Measurements from ENCODE around the gene ERGIC3.
"Not testable (repeated sequence)": the region's sequence is repeated elsewhere in the genome, so short reads cannot be mapped to it uniquely, and the experiment has no call there.

The ERGIC3 gene

DNA sequence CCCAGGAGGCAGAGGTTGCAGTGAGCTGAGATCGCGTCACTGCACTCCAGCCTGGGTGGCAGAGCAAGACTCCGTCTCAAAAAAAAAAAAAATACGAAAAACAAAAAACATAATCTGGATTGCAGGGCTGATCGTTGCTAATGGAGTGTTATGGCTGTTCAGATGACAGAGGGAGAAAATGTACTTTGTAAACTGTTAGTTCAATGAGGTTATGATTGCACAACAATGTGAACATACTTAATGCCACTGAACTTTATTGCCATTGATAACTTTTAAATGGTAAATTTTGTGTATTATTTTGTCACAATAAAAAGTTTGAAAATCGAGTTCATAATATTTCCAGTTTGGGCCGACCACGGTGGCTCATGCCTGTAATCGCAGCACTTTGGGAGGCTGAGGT is 22.9 kb upstream of the ERGIC3 start:
- DNase-seq = no peak

GRCh38 chr20:35523298-35523888 is 18.5 kb upstream of the ERGIC3 start:
- no peak for DNase-seq

DNA sequence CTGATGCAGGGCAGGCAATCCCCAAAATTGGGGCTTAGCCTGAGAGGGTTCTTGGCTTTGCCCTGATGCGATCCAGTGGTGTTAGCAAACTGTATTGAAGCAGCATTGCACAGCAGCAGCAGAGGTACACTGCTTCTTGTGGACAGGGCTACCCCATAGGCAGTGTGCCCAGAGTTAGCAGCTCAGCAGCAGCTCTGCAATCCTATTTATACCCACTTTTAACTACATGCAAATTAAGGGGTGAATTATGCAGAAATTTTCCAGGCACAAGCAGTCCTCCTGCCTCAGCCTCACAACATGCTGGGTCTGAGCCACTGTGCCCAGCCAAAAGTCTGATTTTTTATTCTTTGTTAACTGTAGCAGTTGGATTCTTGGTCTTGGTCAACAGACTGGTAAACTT is 16.2 kb upstream of the ERGIC3 start:
- no peak for DNase-seq

DNA sequence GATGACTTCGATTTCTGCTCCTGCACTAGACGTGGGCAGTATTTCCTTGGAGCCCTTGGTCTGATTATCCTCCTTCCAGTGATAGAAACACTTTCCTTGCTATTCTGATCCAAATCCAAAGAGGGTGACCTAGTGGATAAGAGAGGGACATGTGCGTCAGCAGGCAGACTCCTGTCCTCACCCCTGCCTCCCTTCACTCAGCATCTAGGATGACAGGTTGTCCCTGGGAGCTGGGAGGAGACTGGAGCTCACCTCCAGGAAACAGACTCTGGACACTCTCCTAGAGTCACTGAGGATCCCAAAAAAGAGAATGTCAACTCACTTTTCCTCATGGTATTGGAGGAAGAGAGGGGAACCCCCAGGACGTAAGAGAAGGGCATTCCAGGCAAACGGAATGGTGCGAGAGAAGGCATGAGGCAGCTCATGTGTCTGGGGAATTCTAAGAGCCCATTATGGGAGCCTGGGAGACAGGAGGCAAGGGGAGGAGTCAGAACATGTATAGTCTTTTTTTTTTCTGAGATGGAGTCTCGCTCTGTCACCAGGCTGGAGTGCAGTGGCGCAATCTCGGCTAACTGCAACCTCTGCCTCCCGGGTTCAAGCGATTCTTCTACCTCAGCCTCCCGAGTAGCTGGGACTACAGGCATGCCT is 14.6 kb upstream of the ERGIC3 start:
- DNase-seq = no peak

- DNase-seq = no peak
These were observed 12.3 kb upstream of the ERGIC3 start, which contains the start of gene C20orf173 for GRCh38 chr20:35529552-35529951. TSS of gene C20orf173 (minus strand) at chr20:35529652. CDS start at chr20:35529373, 279 bp downstream.

DNA sequence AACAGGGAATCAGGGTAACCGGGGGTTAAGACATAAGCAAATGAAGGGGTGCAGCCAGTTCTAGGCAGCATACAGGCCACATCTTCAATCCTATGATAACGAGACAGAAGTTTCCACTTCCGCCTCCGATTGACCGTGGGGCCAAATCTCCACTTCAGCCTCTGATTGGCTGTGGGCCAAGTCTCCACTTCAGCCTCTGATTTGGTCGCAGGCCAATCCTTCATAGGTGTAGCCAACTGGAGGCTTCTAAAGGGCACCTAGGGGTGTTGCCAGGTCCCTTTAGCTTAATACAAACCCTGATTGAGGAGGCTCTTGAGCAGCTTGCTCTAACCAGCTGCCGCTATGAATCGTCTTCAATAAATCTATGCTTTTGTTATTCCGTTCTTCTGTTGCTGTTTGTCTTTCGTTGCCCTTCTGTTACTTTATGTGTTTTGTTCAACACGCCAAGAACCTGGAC is 2.1 kb upstream of the ERGIC3 start:
- DNase-seq = peak; percentile 27 to 80

- no peak for DNase-seq
These were observed 628 bp upstream of the ERGIC3 start for GRCh38 chr20:35541118-35541782.

DNA sequence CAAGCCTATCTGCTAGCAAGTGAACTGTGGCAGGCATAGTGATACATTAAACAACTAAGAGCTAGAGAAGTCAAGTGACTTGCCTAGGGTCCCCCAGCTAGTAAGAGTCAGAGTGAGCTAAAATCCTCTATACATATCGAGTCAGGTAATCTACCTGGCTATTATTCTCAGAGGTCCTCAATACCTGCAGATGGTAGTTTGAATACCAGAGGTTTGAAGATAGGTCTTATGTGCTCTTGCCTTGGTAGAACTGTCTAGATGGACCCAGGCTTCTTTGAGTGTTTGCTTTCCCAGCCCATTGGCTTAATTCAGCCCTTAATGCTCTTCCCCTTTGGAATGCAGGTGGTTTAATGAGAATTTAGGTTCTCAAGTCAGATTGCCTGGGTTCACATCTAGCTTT is 1.1 kb downstream of the ERGIC3 start:
- no peak for DNase-seq

DNA sequence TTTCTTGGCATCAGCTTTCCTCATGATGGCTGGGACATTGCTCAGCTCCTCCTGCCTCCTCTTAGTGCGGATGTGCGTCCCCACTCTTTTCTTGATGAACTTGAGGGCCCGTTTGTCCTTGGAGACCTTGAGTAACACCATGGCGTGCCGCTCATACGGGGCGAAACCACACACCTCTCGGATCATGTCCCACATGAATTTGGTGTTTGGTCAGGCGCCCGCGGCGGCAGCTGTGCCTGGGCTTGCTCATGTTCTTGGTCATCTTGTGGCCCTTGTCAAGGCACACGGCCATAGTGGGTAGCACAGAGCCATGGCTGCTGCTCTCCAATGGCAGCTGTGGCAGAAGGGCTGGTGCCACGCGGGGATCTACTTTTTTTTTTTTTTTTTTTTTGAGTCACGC is 2.6 kb downstream of the ERGIC3 start:
- DNase-seq = no peak

- DNase-seq = peak in 1 of 2 experiments; percentile 10
These were observed 3.1 kb downstream of the ERGIC3 start for GRCh38 chr20:35544941-35545340.

GRCh38 chr20:35546127-35546526 is 4.2 kb downstream of the ERGIC3 start:
- no peak for DNase-seq

DNA sequence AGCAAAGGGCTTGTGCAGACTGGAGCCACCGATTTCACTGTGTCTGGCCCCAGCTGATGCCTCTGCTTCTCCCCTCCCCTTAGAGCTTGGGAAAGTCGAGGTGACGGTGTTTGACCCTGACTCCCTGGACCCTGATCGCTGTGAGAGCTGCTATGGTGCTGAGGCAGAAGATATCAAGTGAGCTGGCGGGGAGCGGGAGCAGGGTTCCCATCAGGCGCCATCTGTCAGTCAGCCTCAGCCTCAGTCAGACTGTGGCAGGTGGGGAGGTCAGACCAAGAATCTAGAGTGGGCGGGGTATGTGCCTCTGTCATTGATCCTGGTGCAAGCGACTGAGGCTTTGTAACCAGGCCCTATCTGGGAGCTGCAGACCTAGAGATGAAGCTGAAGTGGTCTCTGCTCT is 5.5 kb downstream of the ERGIC3 start:
- no peak for DNase-seq

- DNase-seq = no peak
These were observed 9.6 kb downstream of the ERGIC3 start for GRCh38 chr20:35551503-35551902.

DNA sequence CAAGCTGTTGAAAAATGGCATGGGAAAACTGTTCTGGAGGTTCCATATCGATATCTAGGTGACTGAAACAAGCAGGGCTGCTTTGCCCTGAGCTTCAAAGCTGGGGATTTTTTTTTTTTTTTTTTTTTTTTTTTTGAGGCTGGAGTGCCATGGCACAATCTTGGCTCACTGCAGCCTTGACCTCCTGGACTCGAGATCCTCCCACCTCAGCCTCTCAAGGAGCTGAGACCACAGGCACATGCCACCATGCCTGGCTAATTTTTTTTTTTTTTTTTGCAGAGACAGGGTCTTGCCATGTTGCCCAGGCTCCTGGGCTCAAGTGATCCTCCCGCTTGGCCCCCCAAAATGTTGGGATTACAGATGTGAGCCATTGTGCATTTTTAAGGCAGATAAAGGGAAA is 11.0 kb downstream of the ERGIC3 start:
- DNase-seq = no peak

DNA sequence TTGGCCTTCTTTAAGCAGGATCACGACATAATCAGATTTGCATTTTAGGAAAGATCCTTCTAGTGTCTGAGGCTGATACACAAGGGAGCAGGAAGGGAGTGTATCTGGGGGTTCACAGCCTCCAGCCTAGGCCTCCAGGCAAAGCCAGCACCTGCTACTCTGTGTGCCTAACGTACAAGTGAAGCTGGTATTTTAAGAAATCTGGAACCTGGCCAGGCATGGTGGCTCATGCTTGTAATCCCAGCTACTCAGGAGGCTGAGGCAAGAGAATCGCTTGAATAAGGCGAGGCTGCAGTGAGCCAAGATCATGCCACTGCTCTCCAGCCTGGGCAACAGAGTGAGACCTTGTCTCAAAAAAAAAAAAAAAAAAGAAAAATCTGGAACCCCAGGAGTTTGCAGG is 13.6 kb downstream of the ERGIC3 start:
- not testable (repeated sequence) for DNase-seq

DNA sequence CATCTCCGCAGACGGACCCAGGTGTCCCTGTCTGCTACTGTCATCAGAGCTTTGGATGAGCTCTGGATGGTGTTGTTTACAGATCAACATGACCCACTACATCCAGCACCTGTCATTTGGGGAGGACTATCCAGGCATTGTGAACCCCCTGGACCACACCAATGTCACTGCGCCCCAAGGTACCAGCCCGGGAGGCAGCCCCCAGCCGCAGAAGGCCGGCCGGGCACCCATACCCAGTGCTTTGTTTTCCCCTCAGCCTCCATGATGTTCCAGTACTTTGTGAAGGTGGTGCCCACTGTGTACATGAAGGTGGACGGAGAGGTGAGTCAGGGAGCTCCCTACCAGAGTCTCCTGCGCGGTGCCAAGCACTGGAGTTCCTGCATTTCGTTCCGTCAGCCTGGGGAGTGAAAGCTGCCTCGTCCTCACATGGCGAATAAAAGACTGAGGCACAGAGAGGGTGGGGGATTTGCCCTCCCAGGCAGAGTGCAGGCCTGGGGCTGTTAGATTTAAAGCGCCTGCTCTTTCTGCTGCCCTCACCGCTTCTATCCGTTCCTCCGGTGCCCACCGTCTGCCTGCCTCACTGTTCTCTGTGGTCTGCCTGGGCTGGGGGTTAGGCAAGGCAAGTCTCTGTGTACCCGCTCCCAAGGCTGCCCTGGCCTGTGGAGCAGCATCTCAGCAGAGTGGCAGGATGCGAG is 14.2 kb downstream of the ERGIC3 start:
- DNase-seq = no peak

DNA sequence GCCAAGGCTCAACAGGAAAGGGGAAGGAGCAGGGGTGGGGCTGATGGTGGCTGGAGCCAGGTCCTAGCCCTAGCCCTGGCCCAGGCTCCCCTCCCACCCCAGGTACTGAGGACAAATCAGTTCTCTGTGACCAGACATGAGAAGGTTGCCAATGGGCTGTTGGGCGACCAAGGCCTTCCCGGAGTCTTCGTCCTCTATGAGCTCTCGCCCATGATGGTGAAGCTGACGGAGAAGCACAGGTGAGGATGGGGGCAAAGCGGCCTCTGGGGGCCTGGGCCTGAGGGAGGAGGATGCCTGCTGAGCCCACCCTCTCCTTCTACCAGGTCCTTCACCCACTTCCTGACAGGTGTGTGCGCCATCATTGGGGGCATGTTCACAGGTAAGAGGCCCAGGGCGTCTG is 15.0 kb downstream of the ERGIC3 start:
- DNase-seq = no peak

- no peak for DNase-seq
These were observed 16.6 kb downstream of the ERGIC3 start for GRCh38 chr20:35558451-35558850.

DNA sequence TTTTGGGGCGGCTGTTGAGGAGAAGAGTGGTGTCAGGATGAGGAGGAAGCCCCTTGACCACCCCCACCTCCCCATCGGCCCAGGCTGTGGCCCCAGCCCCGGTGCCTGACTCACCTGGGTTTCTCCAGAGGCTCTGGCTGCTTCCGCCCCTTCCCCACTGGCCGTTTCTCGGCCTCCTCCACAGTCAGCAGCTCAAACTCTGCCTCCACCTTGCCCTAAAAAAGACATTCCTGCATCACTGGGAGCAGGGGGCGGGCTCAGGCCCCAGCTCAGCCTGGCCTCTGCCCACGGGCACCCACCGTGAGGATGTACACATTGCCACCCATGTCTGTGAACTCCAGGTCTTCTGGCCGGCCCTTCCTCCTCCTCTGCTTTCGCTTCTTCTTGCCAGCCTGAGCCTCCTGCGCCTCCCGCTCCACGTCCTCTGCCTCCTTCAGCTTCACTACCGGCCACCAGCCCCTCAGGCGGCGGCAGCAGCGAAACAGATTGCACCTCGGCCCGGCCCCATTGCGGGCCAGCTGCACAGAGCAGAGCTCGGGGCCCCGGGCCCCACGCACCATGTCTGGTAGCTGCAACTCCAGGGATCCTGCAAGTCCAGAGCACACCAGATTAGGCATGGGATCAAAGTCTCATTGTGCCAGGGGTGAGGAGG is 17.3 kb downstream of the ERGIC3 start:
- no peak for DNase-seq

- no peak for DNase-seq
These were observed 18.2 kb downstream of the ERGIC3 start for GRCh38 chr20:35560105-35560511.

- no peak for DNase-seq
These were observed 18.7 kb downstream of the ERGIC3 start for GRCh38 chr20:35560541-35560940.

DNA sequence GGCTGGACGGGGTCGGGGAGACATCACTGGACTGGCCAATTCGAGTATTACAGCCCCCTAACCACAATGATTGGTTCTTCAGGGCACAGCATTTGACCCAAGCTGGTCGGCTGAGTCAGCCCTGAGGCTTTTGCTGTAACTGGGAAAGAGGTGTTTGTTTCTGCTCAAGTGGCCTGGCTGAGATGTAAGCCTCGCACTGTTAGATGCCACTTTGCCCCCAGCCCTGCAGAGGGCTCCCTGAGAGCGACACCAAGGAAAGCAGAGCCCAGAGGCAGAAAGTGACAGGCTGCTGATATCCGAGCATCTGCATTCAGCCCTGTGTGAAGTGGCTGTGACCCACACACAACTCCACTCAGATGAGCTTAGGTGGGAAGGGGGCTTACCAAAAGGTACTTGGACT is 19.4 kb downstream of the ERGIC3 start:
- peak in 1 of 2 experiments; percentile 28 for DNase-seq

DNA sequence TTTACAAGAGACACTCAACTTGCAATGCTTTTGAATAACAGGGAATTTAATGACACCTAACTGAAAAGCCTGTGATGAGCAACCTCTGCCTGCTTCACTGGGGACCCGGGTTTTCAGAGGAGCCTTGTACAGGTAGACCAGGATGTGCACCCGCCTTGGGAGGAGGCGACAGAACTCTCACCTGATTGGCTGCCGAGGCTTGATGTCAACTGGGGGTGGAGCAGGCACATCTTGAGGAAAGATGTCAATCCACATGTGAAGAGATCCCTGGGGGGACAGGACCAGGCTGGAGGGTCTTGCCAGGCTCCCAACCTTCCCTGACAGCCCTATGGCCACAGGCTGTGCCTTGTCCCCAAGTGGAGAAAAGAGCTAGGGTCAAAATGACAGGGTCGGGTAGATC is 19.8 kb downstream of the ERGIC3 start:
- no peak for DNase-seq
